ENCODE measurements around the gene RTEL1.

Gene RTEL1

GRCh38 chr20:63741676-63742380 lies 83.7 kb downstream of the RTEL1 start:
- no peak for DNase-seq

GRCh38 chr20:63742381-63743024 lies 84.4 kb downstream of the RTEL1 start:
- no peak for DNase-seq

GRCh38 chr20:63743210-63743970 lies 85.3 kb downstream of the RTEL1 start:
- DNase-seq = no peak

- no peak for DNase-seq
These were observed 86.0 kb downstream of the RTEL1 start for GRCh38 chr20:63744158-63744557.

- DNase-seq = no peak
These were observed 86.7 kb downstream of the RTEL1 start for GRCh38 chr20:63744574-63745423.

- DNase-seq = no peak
These were observed 87.3 kb downstream of the RTEL1 start for GRCh38 chr20:63745424-63745805.
